HepG2 (cell line): Measurements from ENCODE around the gene ALDOA. TPM values are rescaled to one million over a fixed set of nuclear protein-coding genes. Genes with fewer than 3 reads are reported as not detected.

Experiments used
- ATAC-seq: fragments of 200-7000 bp; cut with Tn5 transposase; 3 replicates; pipeline ENCODE4 v1.9.1; 2020; ENCODE audit warnings: mild to moderate bottlenecking, moderate library complexity
- BruUV-seq: library from RNA; stranded (reverse); fragments of 400-500 nt; replicated peaks from 2 replicates; lab custom pipeline; 2021; lab: Mats Ljungman, UMichigan
- CTCF ChIA-PET: fragments of 300-600 bp; formaldehyde crosslinking; extraction: SDS; loops from one replicate; lab custom pipeline; 2021; ENCODE audit warnings: low total read pairs, inconsistent platforms, low intra/inter-chr PET ratio; lab: Yijun Ruan, JAX
- POLR2A ChIA-PET: fragments of 350-600 bp; sonication (Branson Sonifier 250); formaldehyde crosslinking; loops from one replicate; lab custom pipeline; 2020; ENCODE audit warnings: antibody characterized with exemption, inconsistent platforms; lab: Yijun Ruan, JAX
- DNase-seq: peaks from one replicate; pipeline ENCODE4 v3.0.0-alpha.2; 2015; ENCODE audit warnings: low spot score
- FAIRE-seq: peaks from 3 replicates; lab custom pipeline; 2011; peaks lifted over from hg19 to GRCh38; lab: Jason Lieb, UNC
- H2AFZ ChIP-seq: one replicate; pipeline ENCODE4 v1.6.1; 2011; ENCODE audit warnings: low read length, inconsistent platforms
- H3K27ac ChIP-seq: fragments of 300-600 bp; 3 replicates; pipeline ENCODE4 v1.8.0; 2011; ENCODE audit warnings: mixed run types, mild to moderate bottlenecking, mixed read lengths, low read length, inconsistent platforms; ENCODE audit not compliant: insufficient read depth; ENCODE audit errors: extremely low read length
- H3K27me3 ChIP-seq, 2 experiments: fragments of 200-600 bp in 1 of 2; 2 replicates in 1 of 2; 3 replicates in 1 of 2; pipeline versions ENCODE4 v1.6.0 to v1.8.0; 2011; ENCODE audit warnings: low read length in 2 of 2, mild to moderate bottlenecking in 2 of 2, moderate library complexity in 2 of 2, inconsistent platforms in 1 of 2; ENCODE audit not compliant: insufficient read depth in 2 of 2, control insufficient read depth in 1 of 2
- H3K36me3 ChIP-seq, 2 experiments: fragments of 200-600 bp in 1 of 2; replicated peaks in 1 of 2; 2 replicates in 1 of 2; 3 replicates in 1 of 2; pipeline versions ENCODE4 v1.5.1 to v1.8.0; 2011; ENCODE audit warnings: low read length in 2 of 2, inconsistent platforms in 1 of 2; ENCODE audit not compliant: insufficient read depth in 2 of 2, control insufficient read depth in 1 of 2
- H3K4me1 ChIP-seq: 2 replicates; pipeline ENCODE4 v1.5.1; 2012; ENCODE audit warnings: low read length, inconsistent platforms; ENCODE audit not compliant: insufficient read depth
- H3K4me2 ChIP-seq: 2 replicates; pipeline ENCODE4 v1.6.0; 2011; ENCODE audit warnings: low read depth, low read length, inconsistent platforms
- H3K4me3 ChIP-seq, 3 experiments: fragments of 200-600 bp in 1 of 3; sonication (generic), shearing (Covaris generic) in 1 of 3; replicated peaks in 1 of 3; 2 replicates each; pipeline ENCODE4 v1.5.1; 2011 to 2016; ENCODE audit warnings: low read length in 3 of 3, inconsistent platforms in 2 of 3, low read depth in 2 of 3, mild to moderate bottlenecking in 2 of 3, control low read depth in 1 of 3, mixed read lengths in 1 of 3; ENCODE audit not compliant: insufficient read depth in 1 of 3
- H3K79me2 ChIP-seq: one replicate; pipeline ENCODE4 v1.6.1; 2011; ENCODE audit warnings: low read length, inconsistent platforms; ENCODE audit not compliant: insufficient read depth
- H3K9ac ChIP-seq: 2 replicates; pipeline ENCODE4 v1.6.0; 2011; ENCODE audit warnings: mild to moderate bottlenecking, low read depth, low read length, inconsistent platforms; ENCODE audit not compliant: insufficient read depth
- H3K9me3 ChIP-seq: 2 replicates; pipeline ENCODE4 v1.5.1; 2012; ENCODE audit warnings: mild to moderate bottlenecking, low read length
- H4K20me1 ChIP-seq: 2 replicates; pipeline ENCODE4 v1.6.0; 2011; ENCODE audit warnings: inconsistent platforms, mild to moderate bottlenecking, low read length, moderate library complexity; ENCODE audit not compliant: insufficient read depth
- ESRRA ChIP-seq: sonication (generic); formaldehyde crosslinking; IDR thresholded peaks from 2 replicates; pipeline ENCODE4 v1.5.1; 2020; ENCODE audit warnings: mild to moderate bottlenecking, low read depth, missing genetic modification reagents
- FOSL1 ChIP-seq: sonication (generic); formaldehyde crosslinking; IDR thresholded peaks from 2 replicates; pipeline ENCODE4 v1.9.0; 2021; ENCODE audit warnings: missing genetic modification reagents, borderline replicate concordance
- GATAD2A ChIP-seq: IDR thresholded peaks from 2 replicates; pipeline ENCODE4 v1.6.1; 2016
- NFAT5 ChIP-seq: sonication (generic); formaldehyde crosslinking; IDR thresholded peaks from 2 replicates; pipeline ENCODE4 v1.4.0; 2020; ENCODE audit warnings: missing genetic modification reagents
- POLR2AphosphoS5 ChIP-seq: IDR thresholded peaks from 2 replicates; pipeline ENCODE4 v1.6.1; 2012; ENCODE audit warnings: low read depth, low read length
- POLR2G ChIP-seq: fragments of 200-400 bp; formaldehyde crosslinking; IDR thresholded peaks from 2 replicates; pipeline ENCODE4 v1.6.1; 2018; ENCODE audit warnings: mild to moderate bottlenecking, low read depth, low read length, moderate library complexity
- RBFOX2 ChIP-seq: fragments of 200-400 bp; formaldehyde crosslinking; IDR thresholded peaks from 2 replicates; pipeline ENCODE4 v1.6.1; 2017; ENCODE audit warnings: low read depth, mild to moderate bottlenecking, low read length
- SRF ChIP-seq: IDR thresholded peaks from 2 replicates; pipeline ENCODE4 v1.6.1; 2011; ENCODE audit warnings: mild to moderate bottlenecking, low read depth, low read length, moderate library complexity
- ZNF256 ChIP-seq: sonication (generic); formaldehyde crosslinking; conservative IDR thresholded peaks from 2 replicates; pipeline ENCODE4 v1.4.0; 2020; ENCODE audit warnings: missing genetic modification reagents
- ZSCAN9 ChIP-seq: IDR thresholded peaks from 2 replicates; pipeline ENCODE4 v1.6.1; 2016; ENCODE audit warnings: borderline replicate concordance
- ZZZ3 ChIP-seq: sonication (generic); formaldehyde crosslinking; IDR thresholded peaks from 2 replicates; pipeline ENCODE4 v1.4.0; 2020; ENCODE audit warnings: missing genetic modification reagents, mild to moderate bottlenecking, borderline replicate concordance
- WGBS: methylation state at CpG from one replicate; pipeline ENCODE4 v1.1.6; 2017; ENCODE audit warnings: low lambda C conversion rate; 5-methylcytosine and 5-hydroxymethylcytosine counted together
- in situ Hi-C: cut with HindIII; loops from 2 replicates; pipeline ENCODE4 v1.10.0; 2017; ENCODE audit warnings: low pct_unique_long_range_greater_than_20kb; ENCODE audit not compliant: extremely low pct_ligation_motif_present
- intact Hi-C: fragments of 100-400 bp; cut with micrococcal nuclease; formaldehyde crosslinking; loops from one replicate; pipeline ENCODE4 v1.10.0; 2022; ENCODE audit not compliant: unreplicated experiment
- polyA plus RNA-seq, 8 experiments: library from polyadenylated mRNA; depleted of rRNA in 3 of 8; stranded (reverse) in 7 of 8; unstranded in 1 of 8; fragments of >200 nt; fragmentation: Illumina TruSeq in 4 of 8; extraction: Trizol in 4 of 8; gene quantifications; 2 replicates each; pipeline versions ENCODE4 v1.2.1 to v1.2.3, GENCODE V29; 2011 to 2016; ENCODE audit warnings: low read depth in 4 of 8, missing spikeins in 1 of 8, mixed read lengths in 1 of 8; ENCODE audit not compliant: insufficient read depth in 1 of 8
- total RNA-seq, 5 experiments: library from RNA; depleted of rRNA; stranded (reverse); fragments of >200 nt; fragmentation: Illumina TruSeq; extraction: Trizol; gene quantifications; 2 replicates each; pipeline ENCODE4 v1.2.3, GENCODE V29; 2016; ENCODE audit warnings: low read depth in 1 of 5

Gene ALDOA
- total and polyA plus RNA-seq, 2 of the 13 experiments (the other 11 are each of a cell fraction or from before 2014, with no cell fraction given) = 925 to 1,884 TPM

- peaks cover 24 to 42% of the 10 kb centered on the region in 2 experiments for H3K36me3 ChIP-seq
- CTCF ChIA-PET = no interaction called here
- no peak overlapping the region for H3K9ac ChIP-seq
- in situ Hi-C loops (loop anchor here (25.0 kb wide), 1 partner anchor 552 kb away; no protein-coding TSS in a partner anchor), intact Hi-C loops (loop anchor here (10.0 kb wide), 1 partner anchor 570 kb away; the partner anchor contains the start of genes FBRS and PRR14)
- no peak for FAIRE-seq
- peaks cover 47% of the 10 kb centered on the region for H3K4me1 ChIP-seq
- no peak for ATAC-seq
- no peaks in the 10 kb centered on the region for H3K27me3 ChIP-seq
- no TSS peak for BruUV-seq
- H4K20me1 ChIP-seq = no peaks in the 10 kb centered on the region
- no peak for DNase-seq
- no peaks in the 10 kb centered on the region for H3K9me3 ChIP-seq
- H2AFZ ChIP-seq = no peak overlapping the region
- no peak overlapping the region for H3K4me3 ChIP-seq
- H3K79me2 ChIP-seq = peaks cover 15% of the 10 kb centered on the region
- H3K4me2 ChIP-seq = no peak overlapping the region
- POLR2A ChIA-PET = interaction anchor here (2.2 to 2.5 kb wide), 2 partner anchors 10 to 19 kb away, joined by 8 to 11 read pairs; partner anchors contain the start of genes ALDOA and PPP4C
- no peak overlapping the region for H3K27ac ChIP-seq
- TF ChIP-seq ESRRA (CRISPR knock-in tag) (no peak), NFAT5 (CRISPR knock-in tag) (no peak), POLR2G (peak; percentile 26; the same call in 1 of the 2 replicates), SRF (no peak), ZNF256 (no peak), POLR2AphosphoS5 (0 out of 2 replicates have a peak, but pooled peaks have one; percentile 15), ZZZ3 (CRISPR knock-in tag) (no peak), FOSL1 (CRISPR knock-in tag) (no peak), GATAD2A (no peak), ZSCAN9 (CRISPR knock-in tag) (no peak), RBFOX2 (0 out of 2 replicates have a peak, but pooled peaks have one; percentile 11)
- TF ChIP-seq, all 625 proteins: peak for 3
- WGBS = 90% methylated on average over 3 of the region's 3 CpGs
Observed at GRCh38 chr16:30085247-30085646, 19.7 kb downstream of the ALDOA start.
